SK-N-SH (cell line): ENCODE data around the gene CYP2A7. TPM values are rescaled to one million over a fixed set of nuclear protein-coding genes. Genes with fewer than 3 reads are reported as not detected.
"Not testable (repeated sequence)": the region's sequence is repeated elsewhere in the genome, so short reads cannot be mapped to it uniquely, and the experiment has no call there.

Source experiments
- CTCF ChIA-PET: fragments of 300-600, 350-600 bp; formaldehyde crosslinking; extraction: SDS; loops from one replicate; lab custom pipeline; 2021; lab: Yijun Ruan, JAX
- POLR2A ChIA-PET: fragments of 350-600 bp; sonication (Branson Sonifier 250); formaldehyde crosslinking; extraction: SDS; loops from one replicate; lab custom pipeline; 2020; ENCODE audit warnings: antibody characterized with exemption, inconsistent platforms; lab: Yijun Ruan, JAX
- DNase-seq: peaks from one replicate; pipeline ENCODE4 v3.0.0; 2012
- H2AFZ ChIP-seq: fragments of 200-600 bp; sonication (generic); 2 replicates; pipeline ENCODE4 v1.8.1; 2016; ENCODE audit warnings: antibody characterized with exemption, mild to moderate bottlenecking, low read depth
- H3F3A ChIP-seq: fragments of 200-600 bp; sonication (generic); replicated peaks from 2 replicates; pipeline ENCODE3; 2016; ENCODE audit warnings: antibody characterized with exemption, mild to moderate bottlenecking; ENCODE audit not compliant: insufficient read depth
- H3K27ac ChIP-seq, 2 experiments: fragments of 200-500 bp in 1 of 2; fragments of 200-600 bp in 1 of 2; sonication (Bioruptor generic) in 1 of 2; sonication (generic), shearing (Covaris generic) in 1 of 2; 2 replicates each; pipeline versions ENCODE4 v1.5.1 to v1.6.1; 2014 to 2016; ENCODE audit warnings: low read depth in 2 of 2, inconsistent platforms in 1 of 2, low read length in 1 of 2, mild to moderate bottlenecking in 1 of 2, mixed read lengths in 1 of 2
- H3K27me3 ChIP-seq: fragments of 200-600 bp; sonication (generic), shearing (Covaris generic); 2 replicates; pipeline ENCODE4 v1.6.1; 2016; ENCODE audit warnings: mixed run types; ENCODE audit not compliant: insufficient read depth
- H3K36me3 ChIP-seq, 2 experiments: fragments of 200-500 bp in 1 of 2; fragments of 200-600 bp in 1 of 2; sonication (Bioruptor generic) in 1 of 2; sonication (generic) in 1 of 2; replicated peaks in 1 of 2; 2 replicates each; pipeline versions ENCODE3 to v1.5.1; 2014 to 2016; ENCODE audit warnings: low read length in 1 of 2, mild to moderate bottlenecking in 1 of 2; ENCODE audit not compliant: insufficient read depth in 2 of 2, control insufficient read depth in 1 of 2
- H3K4me1 ChIP-seq, 2 experiments: fragments of 200-500 bp in 1 of 2; fragments of 200-600 bp in 1 of 2; sonication (Bioruptor generic) in 1 of 2; sonication (generic), shearing (Covaris generic) in 1 of 2; 2 replicates each; pipeline versions ENCODE4 v1.5.1 to v1.6.1; 2014 to 2016; ENCODE audit warnings: low read depth in 1 of 2, low read length in 1 of 2, mixed run types in 1 of 2; ENCODE audit not compliant: insufficient read depth in 2 of 2, control insufficient read depth in 1 of 2
- H3K4me2 ChIP-seq: fragments of 200-600 bp; sonication (generic), shearing (Covaris generic); 2 replicates; pipeline ENCODE4 v1.6.1; 2017; ENCODE audit warnings: mixed run types
- H3K4me3 ChIP-seq, 2 experiments: fragments of 200-500 bp in 1 of 2; fragments of 200-600 bp in 1 of 2; sonication (Bioruptor generic) in 1 of 2; sonication (generic), shearing (Covaris generic) in 1 of 2; 2 replicates each; pipeline versions ENCODE4 v1.5.1 to v1.8.1; 2014 to 2016; ENCODE audit warnings: low read depth in 2 of 2, inconsistent platforms in 1 of 2, low read length in 1 of 2, mild to moderate bottlenecking in 1 of 2, mixed read lengths in 1 of 2, moderate library complexity in 1 of 2
- H3K79me2 ChIP-seq: fragments of 200-600 bp; sonication (generic); 2 replicates; pipeline ENCODE4 v1.8.1; 2017; ENCODE audit warnings: mild to moderate bottlenecking; ENCODE audit not compliant: insufficient read depth
- H3K9ac ChIP-seq: fragments of 200-600 bp; sonication (generic); 2 replicates; pipeline ENCODE4 v1.6.1; 2017; ENCODE audit warnings: mixed run types
- H3K9me2 ChIP-seq: fragments of 200-600 bp; sonication (generic); 2 replicates; pipeline ENCODE4 v1.6.1; 2017; ENCODE audit warnings: mixed run types
- H3K9me3 ChIP-seq: fragments of 200-600 bp; sonication (generic); 2 replicates; pipeline ENCODE4 v1.6.1; 2017; ENCODE audit warnings: mixed run types, mild to moderate bottlenecking, moderate library complexity
- H4K20me1 ChIP-seq: fragments of 200-600 bp; sonication (generic); 2 replicates; pipeline ENCODE4 v1.6.1; 2017; ENCODE audit warnings: mild to moderate bottlenecking, mixed run types; ENCODE audit not compliant: insufficient read depth
- EZH2phosphoT487 ChIP-seq: fragments of 200-600 bp; sonication (generic); IDR thresholded peaks from 2 replicates; pipeline ENCODE4 v1.6.1; 2017; ENCODE audit warnings: low read depth, mixed run types, mild to moderate bottlenecking, antibody characterized with exemption, moderate library complexity, borderline replicate concordance
- FOXJ3 ChIP-seq: sonication (generic); formaldehyde crosslinking; IDR thresholded peaks from 2 replicates; pipeline ENCODE4 v1.5.1; 2020; ENCODE audit warnings: mild to moderate bottlenecking, missing genetic modification reagents
- MXI1 ChIP-seq: IDR thresholded peaks from 2 replicates; pipeline ENCODE4 v1.6.1; 2012; ENCODE audit warnings: mild to moderate bottlenecking, low read depth, low read length, improper control_type of control experiment
- PBX3 ChIP-seq: IDR thresholded peaks from 2 replicates; pipeline ENCODE4; 2012
- POLR2AphosphoS5 ChIP-seq: IDR thresholded peaks from 2 replicates; pipeline ENCODE4 v1.6.1; 2012; ENCODE audit warnings: low read depth, low read length
- RFX5 ChIP-seq: IDR thresholded peaks from 2 replicates; pipeline ENCODE4 v1.6.1; 2012; ENCODE audit warnings: mild to moderate bottlenecking, improper control_type of control experiment, low read length
- WGBS: methylation state at CpG from one replicate; pipeline ENCODE4 v1.1.6; 2017; ENCODE audit warnings: low lambda C conversion rate; 5-methylcytosine and 5-hydroxymethylcytosine counted together
- polyA plus RNA-seq, 3 experiments: library from polyadenylated mRNA; depleted of rRNA; stranded (reverse); fragments of >200 nt; gene quantifications; 2 replicates each; pipeline ENCODE4 v1.2.3, GENCODE V29; 2012
- TF ChIP-seq, protein P1 (sequence below): IDR thresholded peaks from 2 replicates; pipeline ENCODE4 v1.4.0; 2012; ENCODE audit warnings: low read depth, borderline replicate concordance
- TF ChIP-seq, protein P2 (sequence below): IDR thresholded peaks from 2 replicates; pipeline ENCODE4 v1.4.0; 2012; ENCODE audit warnings: low read depth
- TF ChIP-seq, protein P3 (sequence below): fragments of 150-350 bp; IDR thresholded peaks from 2 replicates; pipeline ENCODE4 v1.6.1; 2016; ENCODE audit warnings: mild to moderate bottlenecking, low read depth, low read length
- TF ChIP-seq, protein P4 (sequence below): fragments of 200-600 bp; sonication (generic); IDR thresholded peaks from 2 replicates; pipeline ENCODE4 v1.6.1; 2017; ENCODE audit warnings: antibody characterized with exemption, mild to moderate bottlenecking, moderate library complexity

CYP2A7 gene
- polyA plus RNA-seq, 1 of the 3 experiments (the other 2 are of a cell fraction), result not detected

DNA sequence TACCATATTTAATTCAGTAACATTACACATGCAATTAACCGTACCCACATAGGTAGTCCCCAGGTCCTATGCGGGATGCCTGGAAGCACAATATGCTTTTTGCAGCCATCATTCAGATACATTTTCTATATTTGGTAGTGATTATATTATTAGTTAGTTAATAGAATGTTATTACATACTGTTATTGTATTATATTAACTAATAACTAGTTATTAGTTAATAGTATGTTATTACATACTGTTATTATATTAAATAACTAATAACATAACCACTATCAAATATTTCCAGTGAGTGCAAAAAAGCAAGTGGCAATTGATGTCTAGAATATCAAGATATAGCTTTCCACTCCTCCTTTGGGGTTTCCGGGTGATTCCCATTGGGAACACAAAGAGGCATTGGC, 45.5 kb upstream of the CYP2A7 start:
- no peaks in the 10 kb centered on the region for H3K36me3 ChIP-seq
- no peaks in the 10 kb centered on the region for H3F3A ChIP-seq
- no peak overlapping the region for H3K4me3 ChIP-seq
- peaks cover 23% of the 10 kb centered on the region; the same call in 1 of the 2 replicates for H3K27me3 ChIP-seq
- H3K79me2 ChIP-seq, result no peaks in the 10 kb centered on the region
- no peaks in the 10 kb centered on the region for H3K4me1 ChIP-seq
- no peaks in the 10 kb centered on the region for H4K20me1 ChIP-seq
- H3K9me3 ChIP-seq, result no peaks in the 10 kb centered on the region
- H3K9ac ChIP-seq, result no peak overlapping the region
- no peak overlapping the region for H2AFZ ChIP-seq
- no peak for DNase-seq
- no peak overlapping the region for H3K4me2 ChIP-seq
- no peaks in the 10 kb centered on the region for H3K9me2 ChIP-seq
- ChIA-PET POLR2A (no interaction called here), CTCF (no interaction called here)
- TF ChIP-seq MXI1 (no peak), EZH2phosphoT487 (no peak), RFX5 (no peak), FOXJ3 (CRISPR knock-in tag) (no peak), PBX3 (no peak), POLR2AphosphoS5 (no peak)
- TF ChIP-seq, protein P1, sequence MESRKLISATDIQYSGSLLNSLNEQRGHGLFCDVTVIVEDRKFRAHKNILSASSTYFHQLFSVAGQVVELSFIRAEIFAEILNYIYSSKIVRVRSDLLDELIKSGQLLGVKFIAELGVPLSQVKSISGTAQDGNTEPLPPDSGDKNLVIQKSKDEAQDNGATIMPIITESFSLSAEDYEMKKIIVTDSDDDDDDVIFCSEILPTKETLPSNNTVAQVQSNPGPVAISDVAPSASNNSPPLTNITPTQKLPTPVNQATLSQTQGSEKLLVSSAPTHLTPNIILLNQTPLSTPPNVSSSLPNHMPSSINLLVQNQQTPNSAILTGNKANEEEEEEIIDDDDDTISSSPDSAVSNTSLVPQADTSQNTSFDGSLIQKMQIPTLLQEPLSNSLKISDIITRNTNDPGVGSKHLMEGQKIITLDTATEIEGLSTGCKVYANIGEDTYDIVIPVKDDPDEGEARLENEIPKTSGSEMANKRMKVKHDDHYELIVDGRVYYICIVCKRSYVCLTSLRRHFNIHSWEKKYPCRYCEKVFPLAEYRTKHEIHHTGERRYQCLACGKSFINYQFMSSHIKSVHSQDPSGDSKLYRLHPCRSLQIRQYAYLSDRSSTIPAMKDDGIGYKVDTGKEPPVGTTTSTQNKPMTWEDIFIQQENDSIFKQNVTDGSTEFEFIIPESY, result no peak
- TF ChIP-seq, protein P2, sequence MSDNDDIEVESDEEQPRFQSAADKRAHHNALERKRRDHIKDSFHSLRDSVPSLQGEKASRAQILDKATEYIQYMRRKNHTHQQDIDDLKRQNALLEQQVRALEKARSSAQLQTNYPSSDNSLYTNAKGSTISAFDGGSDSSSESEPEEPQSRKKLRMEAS, result no peak
- TF ChIP-seq, protein P3, sequence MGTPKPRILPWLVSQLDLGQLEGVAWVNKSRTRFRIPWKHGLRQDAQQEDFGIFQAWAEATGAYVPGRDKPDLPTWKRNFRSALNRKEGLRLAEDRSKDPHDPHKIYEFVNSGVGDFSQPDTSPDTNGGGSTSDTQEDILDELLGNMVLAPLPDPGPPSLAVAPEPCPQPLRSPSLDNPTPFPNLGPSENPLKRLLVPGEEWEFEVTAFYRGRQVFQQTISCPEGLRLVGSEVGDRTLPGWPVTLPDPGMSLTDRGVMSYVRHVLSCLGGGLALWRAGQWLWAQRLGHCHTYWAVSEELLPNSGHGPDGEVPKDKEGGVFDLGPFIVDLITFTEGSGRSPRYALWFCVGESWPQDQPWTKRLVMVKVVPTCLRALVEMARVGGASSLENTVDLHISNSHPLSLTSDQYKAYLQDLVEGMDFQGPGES, result no peak
- TF ChIP-seq, protein P4, sequence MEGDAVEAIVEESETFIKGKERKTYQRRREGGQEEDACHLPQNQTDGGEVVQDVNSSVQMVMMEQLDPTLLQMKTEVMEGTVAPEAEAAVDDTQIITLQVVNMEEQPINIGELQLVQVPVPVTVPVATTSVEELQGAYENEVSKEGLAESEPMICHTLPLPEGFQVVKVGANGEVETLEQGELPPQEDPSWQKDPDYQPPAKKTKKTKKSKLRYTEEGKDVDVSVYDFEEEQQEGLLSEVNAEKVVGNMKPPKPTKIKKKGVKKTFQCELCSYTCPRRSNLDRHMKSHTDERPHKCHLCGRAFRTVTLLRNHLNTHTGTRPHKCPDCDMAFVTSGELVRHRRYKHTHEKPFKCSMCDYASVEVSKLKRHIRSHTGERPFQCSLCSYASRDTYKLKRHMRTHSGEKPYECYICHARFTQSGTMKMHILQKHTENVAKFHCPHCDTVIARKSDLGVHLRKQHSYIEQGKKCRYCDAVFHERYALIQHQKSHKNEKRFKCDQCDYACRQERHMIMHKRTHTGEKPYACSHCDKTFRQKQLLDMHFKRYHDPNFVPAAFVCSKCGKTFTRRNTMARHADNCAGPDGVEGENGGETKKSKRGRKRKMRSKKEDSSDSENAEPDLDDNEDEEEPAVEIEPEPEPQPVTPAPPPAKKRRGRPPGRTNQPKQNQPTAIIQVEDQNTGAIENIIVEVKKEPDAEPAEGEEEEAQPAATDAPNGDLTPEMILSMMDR, result no peak
- WGBS, result 27% methylated on average over 3 of the region's 3 CpGs
- no peak overlapping the region for H3K27ac ChIP-seq

GRCh38 chr19:40926276-40926675, 44.2 kb upstream of the CYP2A7 start:
- H3K27ac ChIP-seq, CTCF ChIA-PET, H3K4me3 ChIP-seq, POLR2A ChIA-PET, H3F3A ChIP-seq, H3K36me3 ChIP-seq, H3K79me2 ChIP-seq, H3K4me2 ChIP-seq, H3K9me2 ChIP-seq, H3K4me1 ChIP-seq, H2AFZ ChIP-seq, DNase-seq, H3K9me3 ChIP-seq, H3K9ac ChIP-seq, H4K20me1 ChIP-seq: not testable (repeated sequence)
- WGBS, result 13% methylated on average over 1 of the region's 1 CpG
- H3K27me3 ChIP-seq, result peaks cover 31% of the 10 kb centered on the region; the same call in 1 of the 2 replicates
